Left lung (tissue), 10 donors: ENCODE results near the gene RNF141. TPM values are rescaled to one million over a fixed set of nuclear protein-coding genes. Genes with fewer than 3 reads are reported as not detected.

Experiments
- ATAC-seq: fragments of 200-7000 bp; cut with Tn5 transposase; one replicate; pipeline ENCODE4 v1.9.1; 2020; ENCODE audit warnings: moderate library complexity
- DNase-seq, 4 donors: peaks; one replicate each; pipeline ENCODE4 v3.0.0-alpha.2; 2013 to 2020
- H3K27ac ChIP-seq, 2 donors: fragments of 200-600 bp; sonication (generic) in 1 of 2; one replicate each; pipeline versions ENCODE4 v1.5.0 to v1.8.0; 2020 to 2021
- H3K27me3 ChIP-seq, 2 donors: fragments of 200-600 bp; sonication (generic) in 1 of 2; one replicate each; pipeline versions ENCODE4 v1.5.0 to v1.8.0; 2020 to 2021
- H3K36me3 ChIP-seq, 2 donors: fragments of 200-600 bp; sonication (generic) in 1 of 2; one replicate each; pipeline versions ENCODE4 v1.5.0 to v1.8.0; 2020 to 2021
- H3K4me1 ChIP-seq, 2 donors: fragments of 200-600 bp; one replicate each; pipeline ENCODE4 v1.8.0; 2021
- H3K4me3 ChIP-seq, 2 donors: fragments of 200-600 bp; sonication (generic) in 1 of 2; one replicate each; pipeline versions ENCODE4 v1.5.0 to v1.8.0; 2020 to 2021; ENCODE audit warnings: mild to moderate bottlenecking in 1 of 2
- H3K9me3 ChIP-seq, 2 donors: fragments of 200-600 bp; sonication (generic) in 1 of 2; one replicate each; pipeline versions ENCODE4 v1.5.0 to v1.8.0; 2020 to 2021
- CTCF ChIP-seq, 2 donors: fragments of 200-600 bp; sonication (generic) in 1 of 2; IDR thresholded peaks; one replicate each; pipeline versions ENCODE4 v1.5.0 to v1.8.0; 2021; ENCODE audit warnings: antibody characterized with exemption in 2 of 2
- intact Hi-C, 2 donors: fragments of 100-400 bp; cut with DNase I; formaldehyde crosslinking; loops; one replicate each; pipeline versions ENCODE4 v1.11.2 to v1.14.2; 2022
- polyA plus RNA-seq, 6 donors: library from polyadenylated mRNA; unstranded; fragments of 120-200 nt; gene quantifications; one replicate each; pipeline ENCODE4 v1.2.1, GENCODE V29; 2013; ENCODE audit not compliant: insufficient read length in 6 of 6
- total RNA-seq, 2 donors: library from RNA; stranded (reverse); fragmentation: NEBNext Ultra II Directional; extraction: Animal tissue kit (Norgen Biotek cat#: 25700); gene quantifications; one replicate each; pipeline ENCODE4 v1.2.1, GENCODE V29; 2021
- donor health status: DM: no; HTN: yes; CAD: no.
- donor health status: DM: no; HTN: no; CAD: no.

RNF141 gene
- total and polyA plus RNA-seq, 8 donors = 30.4 to 74.7 (median 34.6) TPM

- TF ChIP-seq CTCF (IDR thresholded peaks at IDR 0.05) = no peak
Measured at GRCh38 chr11:10488934-10489691, 51.9 kb downstream of the RNF141 start.

GRCh38 chr11:10488121-10488933 lies 52.7 kb downstream of the RNF141 start:
- H3K4me3 ChIP-seq = no peak overlapping the region
- H3K9me3 ChIP-seq = no peaks in the 10 kb centered on the region
- intact Hi-C loops = no loop called here
- H3K36me3 ChIP-seq = peaks cover 0 to 87% of the 10 kb centered on the region in 2 donors
- no peak for TF ChIP-seq CTCF (IDR thresholded peaks at IDR 0.05)
- no peaks in the 10 kb centered on the region for H3K27me3 ChIP-seq
- DNase-seq (peak in 1 of 4 donors; percentile 56), ATAC-seq (peak; percentile 78)
- peak overlapping the region in 1 of 2 donors; percentile 65 for H3K27ac ChIP-seq
- H3K4me1 ChIP-seq = peaks cover 3 to 38% of the 10 kb centered on the region in 2 donors

More at GRCh38 chr11:10488934-10489691, 51.9 kb downstream of the RNF141 start:
- Histone ChIP-seq H3K4me3 (no peak overlapping the region), H3K27ac (peak overlapping the region in 1 of 2 donors; percentile 65), H3K9me3 (no peaks in the 10 kb centered on the region), H3K27me3 (no peaks in the 10 kb centered on the region), H3K4me1 (peaks cover 3 to 38% of the 10 kb centered on the region in 2 donors), H3K36me3 (peaks cover 0 to 87% of the 10 kb centered on the region in 2 donors)
- intact Hi-C loops = no loop called here
- ATAC-seq = peak; percentile 54
- DNase-seq = no peak

- Histone ChIP-seq H3K36me3 (peaks cover 0 to 85% of the 10 kb centered on the region in 2 donors), H3K9me3 (no peaks in the 10 kb centered on the region), H3K4me1 (peaks cover 3 to 38% of the 10 kb centered on the region in 2 donors), H3K27ac (no peak overlapping the region), H3K4me3 (no peak overlapping the region), H3K27me3 (no peaks in the 10 kb centered on the region)
- TF ChIP-seq CTCF (IDR thresholded peaks at IDR 0.05) = no peak
- intact Hi-C loops = no loop called here
- no peak for DNase-seq
- no peak for ATAC-seq
Measured at GRCh38 chr11:10487002-10487647, 53.9 kb downstream of the RNF141 start.

GRCh38 chr11:10486161-10486840 lies 54.7 kb downstream of the RNF141 start:
- DNase-seq (no peak), ATAC-seq (no peak)
- H3K4me3 ChIP-seq = no peak overlapping the region
- no peaks in the 10 kb centered on the region for H3K27me3 ChIP-seq
- H3K9me3 ChIP-seq = no peaks in the 10 kb centered on the region
- H3K4me1 ChIP-seq = peaks cover 3 to 35% of the 10 kb centered on the region in 2 donors
- H3K36me3 ChIP-seq = peaks cover 0 to 86% of the 10 kb centered on the region in 2 donors
- intact Hi-C loops = no loop called here
- no peak for TF ChIP-seq CTCF (IDR thresholded peaks at IDR 0.05)
- no peak overlapping the region for H3K27ac ChIP-seq
